K562 (cell line): ENCODE measurements around the gene DDX50. TPM values are rescaled to one million over a fixed set of nuclear protein-coding genes. Genes with fewer than 3 reads are reported as not detected.

Source experiments
- CHCHD3 ChIP-seq: fragments of 250-450 bp; sonication (Bioruptor Pico); IDR thresholded peaks from 2 replicates; pipeline ENCODE4 v2.1.2; 2022; ENCODE audit warnings: mild to moderate bottlenecking
- CHD1 ChIP-seq: fragments of 200-600 bp; sonication (generic); IDR thresholded peaks from one replicate; pipeline ENCODE4 v1.6.1; 2012; ENCODE audit warnings: mild to moderate bottlenecking, moderate library complexity, low read length, inconsistent platforms
- ELF4 ChIP-seq: fragments of 450-650 bp; formaldehyde crosslinking; IDR thresholded peaks from 2 replicates; pipeline ENCODE4 v1.4.0; 2022; ENCODE audit warnings: missing genetic modification characterization
- GABPB1 ChIP-seq: sonication (generic); formaldehyde crosslinking; IDR thresholded peaks from 2 replicates; pipeline ENCODE4 v1.8.0; 2022; ENCODE audit warnings: mild to moderate bottlenecking, missing genetic modification reagents
- MAZ ChIP-seq, 2 experiments: fragments of 450-650 bp in 1 of 2; sonication (generic) in 1 of 2; formaldehyde crosslinking; IDR thresholded peaks in 1 of 2; conservative IDR thresholded peaks in 1 of 2; 2 replicates each; pipeline versions ENCODE4 v1.4.0 to v1.5.0; 2020; ENCODE audit warnings: mild to moderate bottlenecking in 1 of 2, missing genetic modification reagents in 1 of 2
- MYNN ChIP-seq, 2 experiments: sonication (generic); formaldehyde crosslinking in 1 of 2; IDR thresholded peaks; 2 replicates each; pipeline versions ENCODE4 v1.5.0 to v1.6.1; 2016 to 2020; ENCODE audit warnings: antibody characterized with exemption in 1 of 2, missing genetic modification reagents in 1 of 2
- NFATC3 ChIP-seq: fragments of 450-650 bp; IDR thresholded peaks from 2 replicates; pipeline ENCODE4 v1.6.1; 2017; ENCODE audit warnings: mild to moderate bottlenecking
- SMAD2 ChIP-seq: fragments of 150-350 bp; IDR thresholded peaks from 2 replicates; pipeline ENCODE4 v1.6.1; 2014; ENCODE audit warnings: low read depth, mild to moderate bottlenecking, low read length
- ZNF699 ChIP-seq: fragments of 250-450 bp; sonication (Bioruptor Pico); IDR thresholded peaks from 2 replicates; pipeline ENCODE4 v1.8.0; 2021; ENCODE audit warnings: mild to moderate bottlenecking, moderate library complexity; ENCODE audit not compliant: insufficient replicate concordance
- polyA plus RNA-seq, 8 experiments: library from polyadenylated mRNA; depleted of rRNA in 4 of 8; stranded (reverse) in 5 of 8; unstranded in 3 of 8; fragments of >200 nt; fragmentation: Nextera tagmentation in 2 of 8; fragmentation: Illumina TruSeq in 1 of 8; extraction: Ambion mirVana in 2 of 8; extraction: Trizol in 1 of 8; gene quantifications; 2 replicates each; pipeline versions ENCODE4 v1.2.1 to v1.2.3, GENCODE V29; 2011 to 2014; ENCODE audit warnings: inconsistent platforms in 1 of 8, missing spikeins in 1 of 8
- total RNA-seq, 7 experiments: library from RNA; depleted of rRNA in 6 of 7; stranded (reverse); fragments of >200 nt in 6 of 7; fragmentation: Illumina TruSeq in 2 of 7; extraction: Trizol in 2 of 7; gene quantifications; 2 replicates each; pipeline versions ENCODE4 v1.2.1 to v1.2.3, GENCODE V29; 2011 to 2021; ENCODE audit warnings: low replicate concordance in 1 of 7
- TF ChIP-seq, protein P1 (sequence below): fragments of 200-800 bp; sonication (Bioruptor generic); IDR thresholded peaks from 2 replicates; pipeline ENCODE4 v1.6.1; 2017; ENCODE audit warnings: missing genetic modification characterization, missing compliant biosample characterization
- TF ChIP-seq, protein P2 (sequence below): fragments of 450-650 bp; formaldehyde crosslinking; IDR thresholded peaks from 2 replicates; pipeline ENCODE4 v1.4.0; 2022; ENCODE audit warnings: missing genetic modification characterization
- TF ChIP-seq, protein P3 (sequence below): sonication (generic); formaldehyde crosslinking; IDR thresholded peaks from 2 replicates; pipeline ENCODE4 v1.8.0; 2022; ENCODE audit warnings: mild to moderate bottlenecking, missing genetic modification reagents
- TF ChIP-seq, protein P4 (sequence below): fragments of 450-650 bp; conservative IDR thresholded peaks from 2 replicates; pipeline ENCODE4 v1.6.1; 2016; ENCODE audit warnings: missing genetic modification characterization, low read depth, mild to moderate bottlenecking, missing compliant biosample characterization, moderate library complexity
- TF ChIP-seq, protein P5 (sequence below), 2 experiments: fragments of 450-650 bp; IDR thresholded peaks; 2 replicates each; pipeline ENCODE4 v1.6.1; 2018; ENCODE audit warnings: mild to moderate bottlenecking in 2 of 2, low read depth in 1 of 2; ENCODE audit not compliant: partially characterized antibody in 2 of 2

Gene DDX50
- total and polyA plus RNA-seq, 9 of the 15 experiments (the other 6 are each of a cell fraction or from before 2014, with no cell fraction given): 36.7 to 86.8 (median 57.4) TPM

DNA sequence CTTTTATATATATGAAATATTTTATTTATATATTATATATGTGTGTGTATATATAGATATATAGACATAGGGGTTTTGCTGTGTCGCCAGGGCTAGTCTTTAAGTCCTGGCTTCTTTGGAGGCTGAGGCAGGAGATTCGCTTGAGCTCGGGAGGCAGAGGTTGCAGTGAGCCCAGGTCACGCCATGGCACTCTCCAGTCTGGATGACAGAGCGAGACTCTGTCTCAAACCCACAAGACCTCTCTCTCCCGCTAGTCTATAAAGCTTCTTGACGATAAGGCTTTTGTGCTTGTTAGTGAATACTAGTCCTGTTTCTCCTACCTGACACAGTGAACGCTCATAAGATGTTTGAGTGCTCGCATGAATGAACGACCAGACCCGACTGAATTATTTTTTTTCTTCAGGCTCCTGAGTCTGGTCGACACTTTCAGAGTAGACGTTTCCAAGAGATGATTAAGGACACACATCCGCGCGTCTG is 54.3 kb downstream of the DDX50 start (continued):
- TF ChIP-seq CHCHD3 (CRISPR knock-in tag) (peak; percentile 33; the same call in 1 of the 2 replicates), NFATC3 (peak; percentile 79; the same call in 1 of the 2 replicates), ELF4 (no peak), CHD1 (peak; percentile 60), SMAD2 (no peak), MYNN (IDR thresholded peaks at IDR 0.05) (0 out of 2 replicates have a peak, but pooled peaks have one; percentile 25), MYNN (CRISPR knock-in tag; IDR thresholded peaks at IDR 0.05) (no peak), ZNF699 (CRISPR knock-in tag) (no peak), MAZ (CRISPR knock-in tag; conservative IDR thresholded peaks at IDR 0.05 in 1 of 2, IDR thresholded peaks at IDR 0.05 in 1 of 2) (no peak), GABPB1 (CRISPR knock-in tag) (no peak)
- TF ChIP-seq, protein P1, sequence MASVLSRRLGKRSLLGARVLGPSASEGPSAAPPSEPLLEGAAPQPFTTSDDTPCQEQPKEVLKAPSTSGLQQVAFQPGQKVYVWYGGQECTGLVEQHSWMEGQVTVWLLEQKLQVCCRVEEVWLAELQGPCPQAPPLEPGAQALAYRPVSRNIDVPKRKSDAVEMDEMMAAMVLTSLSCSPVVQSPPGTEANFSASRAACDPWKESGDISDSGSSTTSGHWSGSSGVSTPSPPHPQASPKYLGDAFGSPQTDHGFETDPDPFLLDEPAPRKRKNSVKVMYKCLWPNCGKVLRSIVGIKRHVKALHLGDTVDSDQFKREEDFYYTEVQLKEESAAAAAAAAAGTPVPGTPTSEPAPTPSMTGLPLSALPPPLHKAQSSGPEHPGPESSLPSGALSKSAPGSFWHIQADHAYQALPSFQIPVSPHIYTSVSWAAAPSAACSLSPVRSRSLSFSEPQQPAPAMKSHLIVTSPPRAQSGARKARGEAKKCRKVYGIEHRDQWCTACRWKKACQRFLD (CRISPR knock-in tag): peak; percentile 20; the same call in 1 of the 2 replicates
- TF ChIP-seq, protein P2, sequence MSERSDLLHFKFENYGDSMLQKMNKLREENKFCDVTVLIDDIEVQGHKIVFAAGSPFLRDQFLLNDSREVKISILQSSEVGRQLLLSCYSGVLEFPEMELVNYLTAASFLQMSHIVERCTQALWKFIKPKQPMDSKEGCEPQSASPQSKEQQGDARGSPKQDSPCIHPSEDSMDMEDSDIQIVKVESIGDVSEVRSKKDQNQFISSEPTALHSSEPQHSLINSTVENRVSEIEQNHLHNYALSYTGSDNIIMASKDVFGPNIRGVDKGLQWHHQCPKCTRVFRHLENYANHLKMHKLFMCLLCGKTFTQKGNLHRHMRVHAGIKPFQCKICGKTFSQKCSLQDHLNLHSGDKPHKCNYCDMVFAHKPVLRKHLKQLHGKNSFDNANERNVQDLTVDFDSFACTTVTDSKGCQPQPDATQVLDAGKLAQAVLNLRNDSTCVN (CRISPR knock-in tag): no peak
- TF ChIP-seq, protein P3, sequence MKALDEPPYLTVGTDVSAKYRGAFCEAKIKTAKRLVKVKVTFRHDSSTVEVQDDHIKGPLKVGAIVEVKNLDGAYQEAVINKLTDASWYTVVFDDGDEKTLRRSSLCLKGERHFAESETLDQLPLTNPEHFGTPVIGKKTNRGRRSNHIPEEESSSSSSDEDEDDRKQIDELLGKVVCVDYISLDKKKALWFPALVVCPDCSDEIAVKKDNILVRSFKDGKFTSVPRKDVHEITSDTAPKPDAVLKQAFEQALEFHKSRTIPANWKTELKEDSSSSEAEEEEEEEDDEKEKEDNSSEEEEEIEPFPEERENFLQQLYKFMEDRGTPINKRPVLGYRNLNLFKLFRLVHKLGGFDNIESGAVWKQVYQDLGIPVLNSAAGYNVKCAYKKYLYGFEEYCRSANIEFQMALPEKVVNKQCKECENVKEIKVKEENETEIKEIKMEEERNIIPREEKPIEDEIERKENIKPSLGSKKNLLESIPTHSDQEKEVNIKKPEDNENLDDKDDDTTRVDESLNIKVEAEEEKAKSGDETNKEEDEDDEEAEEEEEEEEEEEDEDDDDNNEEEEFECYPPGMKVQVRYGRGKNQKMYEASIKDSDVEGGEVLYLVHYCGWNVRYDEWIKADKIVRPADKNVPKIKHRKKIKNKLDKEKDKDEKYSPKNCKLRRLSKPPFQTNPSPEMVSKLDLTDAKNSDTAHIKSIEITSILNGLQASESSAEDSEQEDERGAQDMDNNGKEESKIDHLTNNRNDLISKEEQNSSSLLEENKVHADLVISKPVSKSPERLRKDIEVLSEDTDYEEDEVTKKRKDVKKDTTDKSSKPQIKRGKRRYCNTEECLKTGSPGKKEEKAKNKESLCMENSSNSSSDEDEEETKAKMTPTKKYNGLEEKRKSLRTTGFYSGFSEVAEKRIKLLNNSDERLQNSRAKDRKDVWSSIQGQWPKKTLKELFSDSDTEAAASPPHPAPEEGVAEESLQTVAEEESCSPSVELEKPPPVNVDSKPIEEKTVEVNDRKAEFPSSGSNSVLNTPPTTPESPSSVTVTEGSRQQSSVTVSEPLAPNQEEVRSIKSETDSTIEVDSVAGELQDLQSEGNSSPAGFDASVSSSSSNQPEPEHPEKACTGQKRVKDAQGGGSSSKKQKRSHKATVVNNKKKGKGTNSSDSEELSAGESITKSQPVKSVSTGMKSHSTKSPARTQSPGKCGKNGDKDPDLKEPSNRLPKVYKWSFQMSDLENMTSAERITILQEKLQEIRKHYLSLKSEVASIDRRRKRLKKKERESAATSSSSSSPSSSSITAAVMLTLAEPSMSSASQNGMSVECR (CRISPR knock-in tag): no peak
- TF ChIP-seq, protein P4, sequence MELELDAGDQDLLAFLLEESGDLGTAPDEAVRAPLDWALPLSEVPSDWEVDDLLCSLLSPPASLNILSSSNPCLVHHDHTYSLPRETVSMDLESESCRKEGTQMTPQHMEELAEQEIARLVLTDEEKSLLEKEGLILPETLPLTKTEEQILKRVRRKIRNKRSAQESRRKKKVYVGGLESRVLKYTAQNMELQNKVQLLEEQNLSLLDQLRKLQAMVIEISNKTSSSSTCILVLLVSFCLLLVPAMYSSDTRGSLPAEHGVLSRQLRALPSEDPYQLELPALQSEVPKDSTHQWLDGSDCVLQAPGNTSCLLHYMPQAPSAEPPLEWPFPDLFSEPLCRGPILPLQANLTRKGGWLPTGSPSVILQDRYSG (tag): peak; percentile 70; the same call in 1 of the 2 replicates
- TF ChIP-seq, protein P5, sequence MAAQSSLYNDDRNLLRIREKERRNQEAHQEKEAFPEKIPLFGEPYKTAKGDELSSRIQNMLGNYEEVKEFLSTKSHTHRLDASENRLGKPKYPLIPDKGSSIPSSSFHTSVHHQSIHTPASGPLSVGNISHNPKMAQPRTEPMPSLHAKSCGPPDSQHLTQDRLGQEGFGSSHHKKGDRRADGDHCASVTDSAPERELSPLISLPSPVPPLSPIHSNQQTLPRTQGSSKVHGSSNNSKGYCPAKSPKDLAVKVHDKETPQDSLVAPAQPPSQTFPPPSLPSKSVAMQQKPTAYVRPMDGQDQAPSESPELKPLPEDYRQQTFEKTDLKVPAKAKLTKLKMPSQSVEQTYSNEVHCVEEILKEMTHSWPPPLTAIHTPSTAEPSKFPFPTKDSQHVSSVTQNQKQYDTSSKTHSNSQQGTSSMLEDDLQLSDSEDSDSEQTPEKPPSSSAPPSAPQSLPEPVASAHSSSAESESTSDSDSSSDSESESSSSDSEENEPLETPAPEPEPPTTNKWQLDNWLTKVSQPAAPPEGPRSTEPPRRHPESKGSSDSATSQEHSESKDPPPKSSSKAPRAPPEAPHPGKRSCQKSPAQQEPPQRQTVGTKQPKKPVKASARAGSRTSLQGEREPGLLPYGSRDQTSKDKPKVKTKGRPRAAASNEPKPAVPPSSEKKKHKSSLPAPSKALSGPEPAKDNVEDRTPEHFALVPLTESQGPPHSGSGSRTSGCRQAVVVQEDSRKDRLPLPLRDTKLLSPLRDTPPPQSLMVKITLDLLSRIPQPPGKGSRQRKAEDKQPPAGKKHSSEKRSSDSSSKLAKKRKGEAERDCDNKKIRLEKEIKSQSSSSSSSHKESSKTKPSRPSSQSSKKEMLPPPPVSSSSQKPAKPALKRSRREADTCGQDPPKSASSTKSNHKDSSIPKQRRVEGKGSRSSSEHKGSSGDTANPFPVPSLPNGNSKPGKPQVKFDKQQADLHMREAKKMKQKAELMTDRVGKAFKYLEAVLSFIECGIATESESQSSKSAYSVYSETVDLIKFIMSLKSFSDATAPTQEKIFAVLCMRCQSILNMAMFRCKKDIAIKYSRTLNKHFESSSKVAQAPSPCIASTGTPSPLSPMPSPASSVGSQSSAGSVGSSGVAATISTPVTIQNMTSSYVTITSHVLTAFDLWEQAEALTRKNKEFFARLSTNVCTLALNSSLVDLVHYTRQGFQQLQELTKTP (IDR thresholded peaks at IDR 0.05; ENCODE audit: low read depth in 1 of 2, partially characterized antibody in 2 of 2): no peak
